Mesodermal cell (in vitro differentiated cells): Measurements from ENCODE around the gene CERK.

Experiments
- H3K27ac ChIP-seq: 2 replicates; pipeline ENCODE4 v1.7.0; 2013; ENCODE audit warnings: mild to moderate bottlenecking, low read depth, low read length, moderate library complexity; ENCODE audit not compliant: severe bottlenecking
- H3K36me3 ChIP-seq: 2 replicates; pipeline ENCODE4 v1.7.1; 2013; ENCODE audit warnings: mild to moderate bottlenecking, low read length, moderate library complexity; ENCODE audit not compliant: control insufficient read depth, insufficient read depth
- H3K4me1 ChIP-seq: one replicate; pipeline ENCODE4 v1.7.1; 2013; ENCODE audit warnings: mild to moderate bottlenecking, low read length; ENCODE audit not compliant: insufficient read depth, control insufficient read depth, poor library complexity, severe bottlenecking
- H3K4me3 ChIP-seq: 2 replicates; pipeline ENCODE4 v1.7.0; 2013; ENCODE audit warnings: low read length, control low read depth, mild to moderate bottlenecking; ENCODE audit not compliant: insufficient read depth, poor library complexity, severe bottlenecking; ENCODE audit errors: extremely low read depth
- H3K9me3 ChIP-seq: 2 replicates; pipeline ENCODE4 v1.7.1; 2013; ENCODE audit warnings: mild to moderate bottlenecking, low read length, moderate library complexity; ENCODE audit not compliant: control insufficient read depth
- whole genome bisulfite sequencing, 2 experiments: methylation state at CpG; one replicate each; pipeline ENCODE4 v1.1.5; 2013; ENCODE audit warnings: missing lambda C conversion rate in 2 of 2; ENCODE audit not compliant: insufficient coverage in 2 of 2; 5-methylcytosine and 5-hydroxymethylcytosine counted together

The CERK gene

DNA sequence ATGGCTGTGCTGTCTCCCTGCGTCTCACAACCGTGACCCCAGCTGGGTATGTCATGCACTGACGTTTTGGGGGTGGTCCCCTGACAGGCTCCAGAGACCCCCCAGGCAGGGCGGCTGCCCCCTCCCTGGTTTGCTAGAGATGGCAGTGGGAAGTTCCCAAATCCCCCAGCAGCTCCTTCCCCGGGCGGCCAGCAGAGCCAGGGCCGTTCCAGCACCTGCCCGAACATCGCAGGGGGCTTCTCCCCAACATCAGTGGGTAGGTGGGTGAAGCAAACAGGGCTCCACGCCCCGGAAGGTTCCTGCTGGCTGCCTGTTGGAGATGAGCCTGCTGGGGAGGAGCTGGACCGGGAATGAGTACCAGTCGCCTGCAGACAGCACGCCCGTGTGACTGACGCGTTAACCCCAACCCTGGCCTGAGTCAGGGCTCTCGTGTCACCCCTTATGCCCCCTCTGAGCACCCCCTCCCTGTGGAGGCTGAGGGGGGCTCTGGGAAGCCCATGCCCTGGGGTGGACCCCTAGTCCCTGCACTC lies 72.2 kb downstream of the CERK start:
- peaks cover 8% of the 10 kb centered on the region for H3K4me1 ChIP-seq
- H3K36me3 ChIP-seq = peaks cover 52% of the 10 kb centered on the region
- 95 to 97% methylated on average over 14 to 16 of the region's 18 CpGs for WGBS, 2 experiments
- no peaks in the 10 kb centered on the region for H3K9me3 ChIP-seq
- H3K27ac ChIP-seq = no peak overlapping the region
- no peak overlapping the region for H3K4me3 ChIP-seq

DNA sequence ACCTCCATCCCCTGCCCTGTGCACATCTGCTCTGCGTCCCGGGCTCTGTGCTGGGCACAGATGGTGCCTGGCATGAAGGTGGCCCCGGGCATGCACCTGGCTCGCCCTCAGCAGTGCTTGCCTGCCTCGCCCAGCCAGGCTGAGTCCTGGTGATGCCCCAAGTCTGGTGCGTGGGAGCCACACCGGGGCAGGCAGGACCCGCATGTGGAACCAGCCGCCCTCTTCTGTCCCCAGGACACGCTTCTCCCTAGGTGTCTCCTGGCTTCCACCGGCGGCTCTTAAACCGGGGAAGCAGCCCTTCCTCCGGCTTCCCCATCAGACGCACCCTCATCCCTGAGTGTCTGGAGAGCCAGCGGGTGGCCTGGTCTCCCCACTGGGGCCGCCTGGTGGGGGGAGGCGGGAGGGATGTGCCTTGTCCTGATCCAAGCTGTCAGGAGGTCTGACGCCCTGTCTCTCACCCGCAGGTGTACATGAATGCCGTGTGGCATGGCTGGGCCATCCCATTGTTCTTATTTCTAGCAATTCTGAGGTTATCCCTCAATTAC lies 72.8 kb downstream of the CERK start:
- Histone ChIP-seq H3K4me3 (no peak overlapping the region), H3K9me3 (no peaks in the 10 kb centered on the region), H3K4me1 (peaks cover 8% of the 10 kb centered on the region), H3K27ac (no peak overlapping the region), H3K36me3 (peaks cover 52% of the 10 kb centered on the region)
- WGBS, 2 experiments = 91 to 97% methylated on average over 14 to 20 of the region's 21 CpGs

DNA sequence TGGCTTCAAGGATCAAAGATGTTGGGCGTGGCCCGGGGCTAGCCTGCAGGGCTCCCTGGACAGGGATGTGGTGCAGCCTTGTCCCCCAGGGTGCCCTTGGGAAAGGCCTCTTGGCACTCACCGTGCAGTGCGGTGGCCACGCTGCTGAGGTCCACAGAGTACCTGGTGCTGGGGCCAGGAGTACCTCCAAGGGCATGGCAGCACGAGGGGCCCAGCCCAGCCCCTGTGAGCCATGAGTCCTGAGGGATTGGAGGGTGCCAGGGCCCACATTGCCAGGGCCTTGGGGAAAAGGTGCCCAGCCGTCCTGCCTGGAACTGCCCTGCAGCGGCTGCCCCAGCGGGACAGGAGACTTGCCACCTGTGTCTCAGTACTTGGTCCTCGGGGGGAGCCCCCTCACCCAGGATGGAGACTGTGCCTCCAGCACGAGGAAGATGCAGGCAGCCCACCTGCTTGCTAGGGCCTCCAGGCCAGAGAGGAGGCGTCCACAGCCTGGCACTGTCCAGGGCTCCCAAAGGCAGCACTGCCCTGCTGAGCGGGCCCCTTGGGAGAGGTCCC lies 73.7 kb downstream of the CERK start:
- Histone ChIP-seq H3K4me3 (no peak overlapping the region), H3K9me3 (no peaks in the 10 kb centered on the region), H3K36me3 (peaks cover 49% of the 10 kb centered on the region), H3K4me1 (peaks cover 8% of the 10 kb centered on the region), H3K27ac (no peak overlapping the region)
- WGBS, 2 experiments = 94 to 95% methylated on average over 13 of the region's 13 CpGs

DNA sequence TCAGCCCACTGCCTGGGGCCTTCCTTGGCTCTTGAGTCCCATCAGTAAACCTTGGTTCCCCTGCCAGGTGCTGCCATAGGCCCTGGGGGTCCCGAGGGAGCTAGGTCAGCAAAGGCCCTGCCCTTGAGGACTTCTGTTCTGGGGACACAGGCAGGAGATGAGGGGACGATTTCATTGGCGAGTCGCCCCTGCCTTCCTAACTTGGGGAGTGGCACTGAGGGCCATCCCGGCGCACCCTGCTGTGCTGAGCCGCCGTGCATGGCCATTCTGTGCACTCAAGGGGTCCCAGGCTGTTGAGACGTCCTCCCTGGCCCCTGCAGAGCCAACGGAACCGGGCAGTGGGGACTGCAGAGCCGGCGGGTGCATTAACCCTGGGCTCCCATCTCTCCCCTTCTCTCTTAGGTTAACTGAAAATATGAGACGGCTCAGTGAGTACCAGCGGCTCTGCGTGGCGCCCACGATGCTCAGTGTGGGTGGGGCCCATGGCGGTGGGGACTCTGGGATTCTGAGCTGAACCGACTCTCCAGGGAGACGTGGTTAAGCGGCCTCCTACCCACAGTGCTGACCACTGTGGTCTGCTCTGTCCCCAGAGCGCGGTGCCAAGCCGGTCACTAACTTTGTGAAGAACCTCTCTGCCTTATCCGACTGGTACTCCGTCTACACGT lies 74.5 kb downstream of the CERK start:
- no peaks in the 10 kb centered on the region for H3K9me3 ChIP-seq
- H3K27ac ChIP-seq = no peak overlapping the region
- 93 to 95% methylated on average over 26 to 28 of the region's 28 CpGs for WGBS, 2 experiments
- peaks cover 43% of the 10 kb centered on the region for H3K36me3 ChIP-seq
- peaks cover 8% of the 10 kb centered on the region for H3K4me1 ChIP-seq
- H3K4me3 ChIP-seq = no peak overlapping the region

DNA sequence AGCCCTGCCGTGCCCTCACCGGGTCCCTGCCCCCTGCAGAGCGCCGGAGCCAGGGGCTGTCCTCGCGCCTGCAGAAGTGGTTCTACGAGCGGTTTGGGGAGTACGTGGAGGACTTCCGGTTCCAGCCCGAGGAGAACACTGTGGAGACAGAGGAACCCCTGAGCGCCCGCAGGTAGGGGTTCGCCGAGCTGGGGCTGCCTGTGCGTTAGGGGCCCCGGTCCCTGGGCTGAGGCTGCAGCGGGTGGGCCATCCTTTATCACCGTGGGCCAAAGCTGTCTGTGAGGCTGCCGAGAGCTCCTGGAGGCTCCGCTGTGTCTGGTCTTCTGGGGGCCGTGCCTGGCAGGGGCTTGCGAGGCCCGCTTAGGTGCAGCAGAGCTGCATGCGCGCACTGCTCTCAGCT lies 75.1 kb downstream of the CERK start:
- no peak overlapping the region for H3K4me3 ChIP-seq
- 85 to 88% methylated on average over 26 of the region's 26 CpGs for WGBS, 2 experiments
- H3K36me3 ChIP-seq = peaks cover 38% of the 10 kb centered on the region
- H3K27ac ChIP-seq = no peak overlapping the region
- no peaks in the 10 kb centered on the region for H3K9me3 ChIP-seq
- H3K4me1 ChIP-seq = peaks cover 8% of the 10 kb centered on the region

DNA sequence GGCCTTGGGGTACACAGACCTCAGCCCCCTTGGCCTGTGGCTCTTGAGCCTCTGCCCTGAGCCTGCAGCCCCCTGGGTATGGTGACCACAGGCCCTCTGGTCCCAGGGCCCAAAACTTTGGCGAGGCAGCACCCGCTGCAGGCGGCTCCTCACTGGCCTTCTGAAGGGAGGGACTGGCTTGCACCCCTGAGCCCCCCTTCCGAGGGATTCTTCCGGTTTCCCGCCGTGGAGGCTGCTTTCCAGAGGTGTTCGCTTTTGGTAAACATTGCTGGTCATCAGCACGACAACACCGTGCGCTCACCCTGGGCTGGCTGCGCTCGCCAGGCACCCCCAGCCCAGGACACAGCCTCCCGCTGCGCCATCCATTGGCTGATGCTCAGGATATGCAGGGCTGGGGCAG lies 75.8 kb downstream of the CERK start:
- Histone ChIP-seq H3K4me3 (no peak overlapping the region), H3K9me3 (no peaks in the 10 kb centered on the region), H3K4me1 (peaks cover 8% of the 10 kb centered on the region), H3K36me3 (peaks cover 30% of the 10 kb centered on the region), H3K27ac (no peak overlapping the region)
- 90 to 94% methylated on average over 15 of the region's 15 CpGs for WGBS, 2 experiments

DNA sequence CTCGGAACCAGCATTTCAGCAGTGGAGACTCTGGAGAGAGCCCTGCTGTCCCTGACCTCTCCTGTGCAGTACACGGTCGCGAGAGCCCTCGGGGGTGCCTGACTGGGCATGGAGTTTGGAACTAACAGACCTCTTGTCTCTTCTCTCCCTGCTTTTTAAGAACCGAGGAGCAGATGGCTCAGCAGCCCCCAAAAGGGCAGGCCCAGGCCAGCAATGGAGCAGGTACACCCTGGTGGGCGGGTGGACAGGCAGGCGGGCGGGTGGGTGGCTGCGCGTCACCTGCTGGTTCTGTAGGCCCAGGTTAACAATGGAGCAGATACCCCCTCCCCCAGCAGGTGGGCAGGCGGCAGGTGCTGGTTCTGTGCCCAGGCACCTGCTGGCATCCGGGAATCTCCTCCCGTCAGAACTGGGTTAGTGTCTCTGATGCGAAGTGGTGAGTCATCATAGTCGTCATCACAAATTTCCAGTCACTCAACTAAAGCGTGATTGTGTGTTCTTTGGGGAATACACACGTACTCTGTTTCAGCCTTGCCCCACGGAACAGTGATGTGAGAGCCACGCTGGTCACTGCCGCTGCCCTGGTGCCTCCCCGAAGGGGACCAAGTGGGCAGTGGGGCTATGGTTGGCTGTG lies 76.7 kb downstream of the CERK start:
- Histone ChIP-seq H3K27ac (no peak overlapping the region), H3K4me3 (no peak overlapping the region), H3K36me3 (peaks cover 21% of the 10 kb centered on the region), H3K9me3 (no peaks in the 10 kb centered on the region), H3K4me1 (peaks cover 8% of the 10 kb centered on the region)
- 89 to 93% methylated on average over 19 to 21 of the region's 22 CpGs for WGBS, 2 experiments

DNA sequence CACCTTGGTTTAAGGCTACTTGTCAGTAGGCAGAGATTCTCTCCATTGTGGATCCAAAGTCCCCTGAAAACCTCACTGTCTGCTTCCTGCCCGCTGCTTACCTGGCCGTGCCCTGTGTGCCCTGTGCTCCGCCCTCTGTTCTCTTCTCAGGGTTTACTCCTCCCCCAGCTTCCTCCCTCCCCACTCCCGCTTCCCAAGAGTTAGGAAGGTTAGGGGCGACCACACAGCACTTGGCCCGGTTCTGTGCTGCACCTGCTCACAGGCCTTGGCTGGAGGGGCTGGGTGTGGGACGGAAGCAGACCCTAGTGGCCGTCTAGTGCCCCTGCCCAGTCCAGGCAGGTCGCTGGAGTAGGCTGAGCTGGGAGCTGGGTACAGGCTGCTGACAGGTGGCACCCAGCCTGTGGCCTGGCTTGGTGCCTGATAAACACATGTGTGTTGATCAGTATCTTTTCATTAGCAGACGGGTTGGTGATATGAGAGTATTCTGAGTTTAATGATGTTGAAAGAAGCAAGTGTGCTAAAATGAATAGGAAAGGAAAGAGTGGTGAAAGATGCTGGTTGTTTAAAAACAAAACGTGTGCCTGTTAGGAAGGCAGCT lies 77.3 kb downstream of the CERK start:
- WGBS, 2 experiments = 72 to 82% methylated on average over 8 to 9 of the region's 11 CpGs
- no peak overlapping the region for H3K27ac ChIP-seq

DNA sequence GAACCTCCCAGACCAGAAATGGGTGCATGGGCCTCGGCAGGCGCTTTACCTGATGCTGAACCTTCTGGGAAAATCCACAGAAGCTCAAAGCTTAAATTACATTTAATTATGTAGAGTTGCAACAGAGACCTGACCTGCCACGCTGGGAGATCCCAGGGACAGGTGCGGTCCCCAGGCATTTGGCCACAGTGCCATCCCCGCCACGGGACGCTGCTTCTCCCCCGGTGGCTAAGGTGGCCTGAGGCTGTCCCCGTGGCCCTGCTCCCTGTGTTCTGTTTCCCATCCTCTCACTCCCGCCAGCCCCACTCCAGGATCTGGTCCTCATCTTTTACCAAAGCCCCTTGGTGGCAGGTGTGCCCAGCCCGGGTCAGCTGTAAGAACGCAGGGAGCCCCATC lies 78.3 kb downstream of the CERK start:
- H3K4me3 ChIP-seq = no peak overlapping the region
- no peak overlapping the region for H3K27ac ChIP-seq
- peaks cover 8% of the 10 kb centered on the region for H3K4me1 ChIP-seq
- 97 to 98% methylated on average over 9 to 10 of the region's 12 CpGs for WGBS, 2 experiments
- no peaks in the 10 kb centered on the region for H3K9me3 ChIP-seq
- H3K36me3 ChIP-seq = peaks cover 7% of the 10 kb centered on the region

More for the DNA sequence above, 77.3 kb downstream of the CERK start:
- no peaks in the 10 kb centered on the region for H3K9me3 ChIP-seq
- peaks cover 8% of the 10 kb centered on the region for H3K4me1 ChIP-seq
- H3K36me3 ChIP-seq = peaks cover 15% of the 10 kb centered on the region
- no peak overlapping the region for H3K4me3 ChIP-seq

DNA sequence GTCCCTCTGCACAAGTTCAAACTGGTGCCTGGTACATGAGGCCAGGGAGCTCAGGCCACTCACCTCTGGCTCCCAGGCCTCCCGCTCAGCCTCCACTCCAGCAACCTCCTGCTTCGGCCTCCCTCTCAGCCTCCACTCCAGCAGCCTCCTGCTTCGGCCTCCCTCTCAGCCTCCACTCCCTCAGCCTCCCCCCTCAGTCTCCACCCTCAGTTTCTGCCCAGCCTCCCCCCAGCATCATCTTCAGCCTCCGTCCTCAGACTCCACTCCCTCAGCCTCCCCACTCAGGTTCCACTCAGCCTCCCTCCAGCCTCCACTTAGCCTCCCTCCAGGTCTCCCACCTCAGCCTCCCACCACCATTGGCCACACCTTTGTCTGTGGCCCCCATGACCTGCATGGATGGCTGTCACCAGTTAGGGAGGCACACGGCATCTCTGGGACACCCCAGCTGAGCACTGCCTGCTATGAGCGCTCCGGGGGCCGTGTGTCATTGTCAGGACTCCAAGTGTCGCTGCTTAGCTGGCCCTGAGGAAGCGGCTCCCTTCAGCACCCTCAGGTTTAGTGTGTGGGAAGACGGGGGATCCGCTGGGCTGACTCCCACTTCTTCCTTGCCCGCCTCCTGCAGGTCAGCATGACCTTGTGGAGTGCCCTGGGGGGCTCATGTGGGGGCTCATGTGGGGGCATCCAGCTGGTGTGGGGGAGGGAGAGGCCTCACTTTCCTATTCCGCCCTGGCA lies 78.8 kb downstream of the CERK start:
- H3K36me3 ChIP-seq = peaks cover 7% of the 10 kb centered on the region
- peaks cover 8% of the 10 kb centered on the region for H3K4me1 ChIP-seq
- no peak overlapping the region for H3K4me3 ChIP-seq
- WGBS, 2 experiments = 94 to 99% methylated on average over 8 to 9 of the region's 14 CpGs
- no peak overlapping the region for H3K27ac ChIP-seq
- no peaks in the 10 kb centered on the region for H3K9me3 ChIP-seq
